ENCODE measurements around the gene MYH10.

DNA sequence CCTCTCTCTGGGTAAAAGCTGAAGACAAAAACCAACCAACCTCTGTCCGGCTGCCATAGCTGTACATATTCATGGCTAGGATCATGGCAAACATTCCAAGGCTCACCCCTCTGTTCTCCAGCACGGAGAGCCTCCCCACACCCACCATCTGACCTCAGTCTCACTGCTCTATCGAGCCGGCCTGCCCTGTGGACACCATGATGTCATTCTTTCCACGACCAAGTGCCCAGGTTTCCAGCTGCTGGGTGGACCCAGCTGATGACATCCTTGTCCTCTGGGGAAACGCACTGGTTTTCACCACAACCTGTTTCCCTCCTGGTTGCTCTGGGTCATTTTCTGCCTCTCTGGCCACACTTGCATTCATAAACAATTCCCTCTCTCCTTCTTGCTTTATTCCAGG lies 127.2 kb downstream of the MYH10 start:
- TF ChIP-seq, protein P1, sequence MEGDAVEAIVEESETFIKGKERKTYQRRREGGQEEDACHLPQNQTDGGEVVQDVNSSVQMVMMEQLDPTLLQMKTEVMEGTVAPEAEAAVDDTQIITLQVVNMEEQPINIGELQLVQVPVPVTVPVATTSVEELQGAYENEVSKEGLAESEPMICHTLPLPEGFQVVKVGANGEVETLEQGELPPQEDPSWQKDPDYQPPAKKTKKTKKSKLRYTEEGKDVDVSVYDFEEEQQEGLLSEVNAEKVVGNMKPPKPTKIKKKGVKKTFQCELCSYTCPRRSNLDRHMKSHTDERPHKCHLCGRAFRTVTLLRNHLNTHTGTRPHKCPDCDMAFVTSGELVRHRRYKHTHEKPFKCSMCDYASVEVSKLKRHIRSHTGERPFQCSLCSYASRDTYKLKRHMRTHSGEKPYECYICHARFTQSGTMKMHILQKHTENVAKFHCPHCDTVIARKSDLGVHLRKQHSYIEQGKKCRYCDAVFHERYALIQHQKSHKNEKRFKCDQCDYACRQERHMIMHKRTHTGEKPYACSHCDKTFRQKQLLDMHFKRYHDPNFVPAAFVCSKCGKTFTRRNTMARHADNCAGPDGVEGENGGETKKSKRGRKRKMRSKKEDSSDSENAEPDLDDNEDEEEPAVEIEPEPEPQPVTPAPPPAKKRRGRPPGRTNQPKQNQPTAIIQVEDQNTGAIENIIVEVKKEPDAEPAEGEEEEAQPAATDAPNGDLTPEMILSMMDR (IDR thresholded peaks at IDR 0.05; ENCODE audit: low read length) = no peak
- no peak for TF ChIP-seq EZH2 (IDR thresholded peaks at IDR 0.05; ENCODE audit: borderline replicate concordance, low read length)

All from OCI-LY1 (cell line).